ENCODE measurements around the gene CSNK2A1. TPM values are rescaled to one million over a fixed set of nuclear protein-coding genes. Genes with fewer than 3 reads are reported as not detected.

Gene CSNK2A1
- total RNA-seq, 1 donor from 2014 or later = 122 TPM

GRCh38 chr20:496126-496696, 47.4 kb downstream of the CSNK2A1 start:
- DNase-seq = no peak
- intact Hi-C loops (cut with micrococcal nuclease) = no loop called here
- H3K4me3 ChIP-seq = no peak overlapping the region
- H3K27me3 ChIP-seq (ENCODE audit: low read depth) = no peaks in the 10 kb centered on the region
- H3K36me3 ChIP-seq = peaks cover 90% of the 10 kb centered on the region
- H3K4me1 ChIP-seq = peaks cover 37% of the 10 kb centered on the region
- H3K27ac ChIP-seq (replicated peaks) = peak overlapping the region; percentile 54
- no peak for TF ChIP-seq CTCF (IDR thresholded peaks at IDR 0.05; ENCODE audit: borderline replicate concordance)
- H3K9me3 ChIP-seq (replicated peaks) = no peaks in the 10 kb centered on the region

GRCh38 chr20:492159-492558, 51.4 kb downstream of the CSNK2A1 start:
- Histone ChIP-seq H3K9me3 (replicated peaks) (no peaks in the 10 kb centered on the region), H3K36me3 (peaks cover 91% of the 10 kb centered on the region), H3K4me1 (peaks cover 37% of the 10 kb centered on the region), H3K27me3 (ENCODE audit: low read depth) (no peaks in the 10 kb centered on the region), H3K27ac (replicated peaks) (no peak overlapping the region), H3K4me3 (no peak overlapping the region)
- no peak for TF ChIP-seq CTCF (IDR thresholded peaks at IDR 0.05; ENCODE audit: borderline replicate concordance)
- DNase-seq = no peak
- intact Hi-C loops (cut with micrococcal nuclease) = no loop called here

- intact Hi-C loops (cut with micrococcal nuclease) = no loop called here
- peaks cover 16% of the 10 kb centered on the region for H3K4me1 ChIP-seq
- DNase-seq = no peak
- TF ChIP-seq CTCF (IDR thresholded peaks at IDR 0.05; ENCODE audit: borderline replicate concordance) = no peak
- no peak overlapping the region for H3K27ac ChIP-seq (replicated peaks)
- no peak overlapping the region for H3K4me3 ChIP-seq
- peaks cover 92% of the 10 kb centered on the region for H3K36me3 ChIP-seq
- no peaks in the 10 kb centered on the region for H3K9me3 ChIP-seq (replicated peaks)
- no peaks in the 10 kb centered on the region for H3K27me3 ChIP-seq (ENCODE audit: low read depth)
Observed at GRCh38 chr20:487655-488054, 55.9 kb downstream of the CSNK2A1 start.

GRCh38 chr20:483815-484644, 59.6 kb downstream of the CSNK2A1 start:
- TF ChIP-seq CTCF (IDR thresholded peaks at IDR 0.05; ENCODE audit: borderline replicate concordance) = no peak
- intact Hi-C loops (cut with micrococcal nuclease) = no loop called here
- Histone ChIP-seq H3K9me3 (replicated peaks) (no peaks in the 10 kb centered on the region), H3K4me3 (no peak overlapping the region), H3K4me1 (peaks cover 13% of the 10 kb centered on the region), H3K36me3 (peaks cover 75% of the 10 kb centered on the region), H3K27me3 (ENCODE audit: low read depth) (no peaks in the 10 kb centered on the region), H3K27ac (replicated peaks) (peak overlapping the region; percentile 36)
- DNase-seq = peak; percentile 60

GRCh38 chr20:481167-481566, 62.4 kb downstream of the CSNK2A1 start:
- H3K4me1 ChIP-seq = peaks cover 18% of the 10 kb centered on the region
- H3K36me3 ChIP-seq = peaks cover 54% of the 10 kb centered on the region
- H3K4me3 ChIP-seq = no peak overlapping the region
- no peak for TF ChIP-seq CTCF (IDR thresholded peaks at IDR 0.05; ENCODE audit: borderline replicate concordance)
- no peaks in the 10 kb centered on the region for H3K27me3 ChIP-seq (ENCODE audit: low read depth)
- DNase-seq = no peak
- intact Hi-C loops (cut with micrococcal nuclease) = no loop called here
- H3K27ac ChIP-seq (replicated peaks) = no peak overlapping the region
- no peaks in the 10 kb centered on the region for H3K9me3 ChIP-seq (replicated peaks)
